HepG2 (cell line): ENCODE results near the gene CHD2. TPM values are rescaled to one million over a fixed set of nuclear protein-coding genes. Genes with fewer than 3 reads are reported as not detected.

Experiments
- FOSL1 ChIP-seq: sonication (generic); formaldehyde crosslinking; IDR thresholded peaks from 2 replicates; pipeline ENCODE4 v1.9.0; 2021; ENCODE audit warnings: missing genetic modification reagents, borderline replicate concordance
- HNRNPLL ChIP-seq: fragments of 200-400 bp; formaldehyde crosslinking; IDR thresholded peaks from 2 replicates; pipeline ENCODE4 v1.6.1; 2017; ENCODE audit warnings: mild to moderate bottlenecking, low read depth, low read length; ENCODE audit not compliant: poor library complexity, severe bottlenecking
- KAT7 ChIP-seq: IDR thresholded peaks from 2 replicates; pipeline ENCODE4 v1.6.1; 2018; ENCODE audit warnings: borderline replicate concordance, missing compliant biosample characterization
- KDM4B ChIP-seq: sonication (generic); formaldehyde crosslinking; IDR thresholded peaks from 2 replicates; pipeline ENCODE4 v1.4.0; 2020; ENCODE audit warnings: missing genetic modification reagents
- KLF9 ChIP-seq: IDR thresholded peaks from 2 replicates; pipeline ENCODE4 v1.6.1; 2016; ENCODE audit warnings: low read depth
- TBL1XR1 ChIP-seq: fragments of 150-350 bp; IDR thresholded peaks from 2 replicates; pipeline ENCODE4 v1.6.1; 2014; ENCODE audit warnings: borderline replicate concordance, low read length; ENCODE audit not compliant: partially characterized antibody
- ZFP90 ChIP-seq: sonication (generic); formaldehyde crosslinking; IDR thresholded peaks from 2 replicates; pipeline ENCODE4 v1.8.0; 2022; ENCODE audit warnings: missing genetic modification reagents, mild to moderate bottlenecking, inconsistent platforms, borderline replicate concordance
- ZNF121 ChIP-seq: sonication (generic); formaldehyde crosslinking; IDR thresholded peaks from 2 replicates; pipeline ENCODE4 v1.5.0; 2020; ENCODE audit warnings: mild to moderate bottlenecking, missing genetic modification reagents
- ZNF33A ChIP-seq: sonication (generic); formaldehyde crosslinking; IDR thresholded peaks from 2 replicates; pipeline ENCODE4 v1.5.1; 2020; ENCODE audit warnings: missing genetic modification reagents, mild to moderate bottlenecking, moderate library complexity, borderline replicate concordance
- ZNF550 ChIP-seq: sonication (generic); formaldehyde crosslinking; IDR thresholded peaks from 2 replicates; pipeline ENCODE4 v1.4.0; 2020; ENCODE audit warnings: mild to moderate bottlenecking, missing genetic modification reagents, borderline replicate concordance
- ZNF558 ChIP-seq: sonication (generic); formaldehyde crosslinking; IDR thresholded peaks from 2 replicates; pipeline ENCODE4 v1.9.0; 2022; ENCODE audit warnings: mild to moderate bottlenecking, missing genetic modification reagents, borderline replicate concordance
- ZNF660 ChIP-seq: sonication (generic); formaldehyde crosslinking; IDR thresholded peaks from 2 replicates; pipeline ENCODE4 v1.5.1; 2020; ENCODE audit warnings: mild to moderate bottlenecking, low read depth, missing genetic modification reagents, borderline replicate concordance
- ZNF7 ChIP-seq: IDR thresholded peaks from 2 replicates; pipeline ENCODE4 v1.6.1; 2016; ENCODE audit warnings: missing biosample characterization, missing genetic modification reagents
- ZNF790 ChIP-seq: sonication (generic); formaldehyde crosslinking; IDR thresholded peaks from 2 replicates; pipeline ENCODE4 v1.8.0; 2022; ENCODE audit warnings: missing genetic modification reagents, mild to moderate bottlenecking, borderline replicate concordance
- polyA plus RNA-seq, 8 experiments: library from polyadenylated mRNA; depleted of rRNA in 3 of 8; stranded (reverse) in 7 of 8; unstranded in 1 of 8; fragments of >200 nt; fragmentation: Illumina TruSeq in 4 of 8; extraction: Trizol in 4 of 8; gene quantifications; 2 replicates each; pipeline versions ENCODE4 v1.2.1 to v1.2.3, GENCODE V29; 2011 to 2016; ENCODE audit warnings: low read depth in 4 of 8, missing spikeins in 1 of 8, mixed read lengths in 1 of 8; ENCODE audit not compliant: insufficient read depth in 1 of 8
- total RNA-seq, 5 experiments: library from RNA; depleted of rRNA; stranded (reverse); fragments of >200 nt; fragmentation: Illumina TruSeq; extraction: Trizol; gene quantifications; 2 replicates each; pipeline ENCODE4 v1.2.3, GENCODE V29; 2016; ENCODE audit warnings: low read depth in 1 of 5
- TF ChIP-seq, protein P1 (sequence below): sonication (generic); formaldehyde crosslinking; IDR thresholded peaks from 2 replicates; pipeline ENCODE4 v1.8.0; 2022; ENCODE audit warnings: missing genetic modification reagents, low read depth, mild to moderate bottlenecking, borderline replicate concordance
- TF ChIP-seq, protein P2 (sequence below): sonication (generic); formaldehyde crosslinking; IDR thresholded peaks from 2 replicates; pipeline ENCODE4 v1.8.1; 2022; ENCODE audit warnings: low read depth, mild to moderate bottlenecking, missing genetic modification reagents
- TF ChIP-seq, protein P3 (sequence below): sonication (generic); formaldehyde crosslinking; IDR thresholded peaks from 2 replicates; pipeline ENCODE4 v1.5.0; 2020; ENCODE audit warnings: missing genetic modification reagents, mild to moderate bottlenecking, borderline replicate concordance
- TF ChIP-seq, protein P4 (sequence below): sonication (generic); formaldehyde crosslinking; IDR thresholded peaks from 2 replicates; pipeline ENCODE4 v1.4.0; 2020; ENCODE audit warnings: missing genetic modification reagents
- TF ChIP-seq, protein P5 (sequence below): sonication (generic); formaldehyde crosslinking; IDR thresholded peaks from 2 replicates; pipeline ENCODE4 v1.8.1; 2023; ENCODE audit warnings: missing genetic modification reagents, inconsistent platforms, borderline replicate concordance

CHD2 gene
- total and polyA plus RNA-seq, 2 of the 13 experiments (the other 11 are each of a cell fraction or from before 2014, with no cell fraction given) = 54.0 to 54.1 TPM

DNA sequence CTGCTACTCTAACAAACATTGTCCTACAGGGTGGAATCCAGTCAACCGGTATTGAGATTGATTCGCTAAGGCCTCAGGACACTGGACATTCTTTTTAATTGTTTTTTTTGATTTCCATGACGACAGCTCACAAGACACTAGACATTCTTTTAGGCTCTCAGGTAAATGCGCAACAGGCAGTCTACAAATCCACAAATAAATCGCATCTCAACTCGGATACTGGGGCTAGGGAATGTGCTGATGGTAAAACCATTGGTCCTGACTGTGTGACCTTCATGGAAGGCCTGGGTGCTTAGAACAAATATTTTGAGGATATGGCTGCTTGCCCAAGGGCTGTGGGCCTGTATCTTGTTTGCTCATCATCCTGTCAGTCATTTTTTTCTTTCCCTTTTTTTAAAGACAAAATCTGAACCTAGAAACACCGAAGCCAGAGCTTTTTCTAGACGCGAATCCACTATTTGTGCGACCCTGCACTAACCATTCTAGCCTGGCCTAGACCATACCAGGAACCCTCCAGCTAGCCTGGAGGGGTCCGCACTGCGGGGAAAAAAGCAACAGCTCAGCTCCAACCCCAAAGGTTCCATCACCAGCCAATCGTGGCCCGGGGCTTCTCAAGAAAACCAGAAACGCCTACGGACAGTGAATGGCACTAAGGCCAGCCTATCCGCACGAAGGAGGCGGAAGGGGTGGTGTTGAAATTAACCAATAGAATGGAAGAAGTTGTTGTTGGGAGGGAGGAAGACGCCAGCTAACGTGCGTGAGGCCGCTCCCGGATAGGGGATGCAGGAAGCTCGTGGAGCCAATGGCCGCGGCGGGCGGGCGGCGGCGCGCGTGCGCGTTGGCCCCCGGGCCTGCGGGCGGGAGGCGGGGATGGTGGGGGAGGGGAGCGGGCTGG lies 18.1 kb upstream of the CHD2 start (continued):
- no peak for TF ChIP-seq ZNF121 (CRISPR knock-in tag)
- TF ChIP-seq, protein P1, sequence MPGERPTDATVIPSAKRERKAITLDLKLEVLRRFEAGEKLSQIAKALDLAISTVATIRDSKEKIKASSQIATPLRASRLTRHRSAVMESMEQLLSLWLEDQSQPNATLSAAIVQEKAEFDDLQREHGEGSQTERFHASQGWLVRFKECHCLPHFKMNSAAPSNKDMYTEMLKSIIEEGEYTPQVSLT (CRISPR knock-in tag) = no peak
- TF ChIP-seq FOSL1 (CRISPR knock-in tag) = no peak
- no peak for TF ChIP-seq ZNF790 (CRISPR knock-in tag)
- TF ChIP-seq, protein P2, sequence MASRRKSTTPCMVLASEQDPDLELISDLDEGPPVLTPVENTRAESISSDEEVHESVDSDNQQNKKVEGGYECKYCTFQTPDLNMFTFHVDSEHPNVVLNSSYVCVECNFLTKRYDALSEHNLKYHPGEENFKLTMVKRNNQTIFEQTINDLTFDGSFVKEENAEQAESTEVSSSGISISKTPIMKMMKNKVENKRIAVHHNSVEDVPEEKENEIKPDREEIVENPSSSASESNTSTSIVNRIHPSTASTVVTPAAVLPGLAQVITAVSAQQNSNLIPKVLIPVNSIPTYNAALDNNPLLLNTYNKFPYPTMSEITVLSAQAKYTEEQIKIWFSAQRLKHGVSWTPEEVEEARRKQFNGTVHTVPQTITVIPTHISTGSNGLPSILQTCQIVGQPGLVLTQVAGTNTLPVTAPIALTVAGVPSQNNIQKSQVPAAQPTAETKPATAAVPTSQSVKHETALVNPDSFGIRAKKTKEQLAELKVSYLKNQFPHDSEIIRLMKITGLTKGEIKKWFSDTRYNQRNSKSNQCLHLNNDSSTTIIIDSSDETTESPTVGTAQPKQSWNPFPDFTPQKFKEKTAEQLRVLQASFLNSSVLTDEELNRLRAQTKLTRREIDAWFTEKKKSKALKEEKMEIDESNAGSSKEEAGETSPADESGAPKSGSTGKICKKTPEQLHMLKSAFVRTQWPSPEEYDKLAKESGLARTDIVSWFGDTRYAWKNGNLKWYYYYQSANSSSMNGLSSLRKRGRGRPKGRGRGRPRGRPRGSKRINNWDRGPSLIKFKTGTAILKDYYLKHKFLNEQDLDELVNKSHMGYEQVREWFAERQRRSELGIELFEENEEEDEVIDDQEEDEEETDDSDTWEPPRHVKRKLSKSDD (CRISPR knock-in tag) = no peak
- no peak for TF ChIP-seq ZNF33A (CRISPR knock-in tag)
- no peak; the same call in 1 of the 2 replicates for TF ChIP-seq KAT7 (CRISPR knock-in tag)
- TF ChIP-seq, protein P3, sequence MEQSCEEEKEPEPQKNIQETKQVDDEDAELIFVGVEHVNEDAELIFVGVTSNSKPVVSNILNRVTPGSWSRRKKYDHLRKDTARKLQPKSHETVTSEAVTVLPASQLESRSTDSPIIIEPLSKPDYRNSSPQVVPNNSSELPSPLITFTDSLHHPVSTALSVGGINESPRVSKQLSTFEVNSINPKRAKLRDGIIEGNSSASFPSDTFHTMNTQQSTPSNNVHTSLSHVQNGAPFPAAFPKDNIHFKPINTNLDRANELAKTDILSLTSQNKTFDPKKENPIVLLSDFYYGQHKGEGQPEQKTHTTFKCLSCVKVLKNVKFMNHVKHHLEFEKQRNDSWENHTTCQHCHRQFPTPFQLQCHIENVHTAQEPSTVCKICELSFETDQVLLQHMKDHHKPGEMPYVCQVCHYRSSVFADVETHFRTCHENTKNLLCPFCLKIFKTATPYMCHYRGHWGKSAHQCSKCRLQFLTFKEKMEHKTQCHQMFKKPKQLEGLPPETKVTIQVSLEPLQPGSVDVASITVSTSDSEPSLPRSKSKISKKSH (CRISPR knock-in tag) = no peak
- TF ChIP-seq, protein P4, sequence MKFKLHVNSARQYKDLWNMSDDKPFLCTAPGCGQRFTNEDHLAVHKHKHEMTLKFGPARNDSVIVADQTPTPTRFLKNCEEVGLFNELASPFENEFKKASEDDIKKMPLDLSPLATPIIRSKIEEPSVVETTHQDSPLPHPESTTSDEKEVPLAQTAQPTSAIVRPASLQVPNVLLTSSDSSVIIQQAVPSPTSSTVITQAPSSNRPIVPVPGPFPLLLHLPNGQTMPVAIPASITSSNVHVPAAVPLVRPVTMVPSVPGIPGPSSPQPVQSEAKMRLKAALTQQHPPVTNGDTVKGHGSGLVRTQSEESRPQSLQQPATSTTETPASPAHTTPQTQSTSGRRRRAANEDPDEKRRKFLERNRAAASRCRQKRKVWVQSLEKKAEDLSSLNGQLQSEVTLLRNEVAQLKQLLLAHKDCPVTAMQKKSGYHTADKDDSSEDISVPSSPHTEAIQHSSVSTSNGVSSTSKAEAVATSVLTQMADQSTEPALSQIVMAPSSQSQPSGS (CRISPR knock-in tag) = peak; percentile 45
- TF ChIP-seq HNRNPLL = peak; percentile 8
- peak; percentile 65 for TF ChIP-seq TBL1XR1
- TF ChIP-seq ZNF558 (CRISPR knock-in tag) = peak; percentile 59; the same call in 1 of the 2 replicates
- TF ChIP-seq ZFP90 (CRISPR knock-in tag) = no peak
- TF ChIP-seq KLF9 (CRISPR knock-in tag) = no peak
- no peak for TF ChIP-seq ZNF7
- no peak for TF ChIP-seq ZNF660 (CRISPR knock-in tag)
- TF ChIP-seq ZNF550 = no peak
- TF ChIP-seq, protein P5, sequence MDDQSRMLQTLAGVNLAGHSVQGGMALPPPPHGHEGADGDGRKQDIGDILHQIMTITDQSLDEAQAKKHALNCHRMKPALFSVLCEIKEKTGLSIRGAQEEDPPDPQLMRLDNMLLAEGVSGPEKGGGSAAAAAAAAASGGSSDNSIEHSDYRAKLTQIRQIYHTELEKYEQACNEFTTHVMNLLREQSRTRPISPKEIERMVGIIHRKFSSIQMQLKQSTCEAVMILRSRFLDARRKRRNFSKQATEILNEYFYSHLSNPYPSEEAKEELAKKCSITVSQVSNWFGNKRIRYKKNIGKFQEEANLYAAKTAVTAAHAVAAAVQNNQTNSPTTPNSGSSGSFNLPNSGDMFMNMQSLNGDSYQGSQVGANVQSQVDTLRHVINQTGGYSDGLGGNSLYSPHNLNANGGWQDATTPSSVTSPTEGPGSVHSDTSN = no peak; the same call in 1 of the 2 replicates
- no peak for TF ChIP-seq KDM4B
